Gastroesophageal sphincter (tissue), 3 donors: ENCODE data around the gene SKP2.

Experiments
- EP300 ChIP-seq: sonication (generic); formaldehyde crosslinking; IDR thresholded peaks from one replicate; pipeline ENCODE4 v1.6.1; 2017; ENCODE audit warnings: antibody characterized with exemption, mild to moderate bottlenecking
- POLR2A ChIP-seq, 2 donors: fragments of 450-650 bp; IDR thresholded peaks; one replicate each; pipeline ENCODE4 v1.6.1; 2017; ENCODE audit warnings: antibody characterized with exemption in 2 of 2, mild to moderate bottlenecking in 2 of 2, moderate library complexity in 1 of 2
- POLR2AphosphoS5 ChIP-seq: sonication (generic); formaldehyde crosslinking; IDR thresholded peaks from one replicate; pipeline ENCODE4 v1.6.1; 2017; ENCODE audit warnings: antibody characterized with exemption
- TF ChIP-seq, protein P1 (sequence below), 4 experiments: fragments of 200-600 bp in 2 of 4; fragments of 450-650 bp in 2 of 4; sonication (generic) in 1 of 4; IDR thresholded peaks; one replicate each; pipeline ENCODE4 v1.5.1; 2017 to 2019; ENCODE audit warnings: antibody characterized with exemption in 4 of 4, mild to moderate bottlenecking in 2 of 4, moderate library complexity in 2 of 4

DNA sequence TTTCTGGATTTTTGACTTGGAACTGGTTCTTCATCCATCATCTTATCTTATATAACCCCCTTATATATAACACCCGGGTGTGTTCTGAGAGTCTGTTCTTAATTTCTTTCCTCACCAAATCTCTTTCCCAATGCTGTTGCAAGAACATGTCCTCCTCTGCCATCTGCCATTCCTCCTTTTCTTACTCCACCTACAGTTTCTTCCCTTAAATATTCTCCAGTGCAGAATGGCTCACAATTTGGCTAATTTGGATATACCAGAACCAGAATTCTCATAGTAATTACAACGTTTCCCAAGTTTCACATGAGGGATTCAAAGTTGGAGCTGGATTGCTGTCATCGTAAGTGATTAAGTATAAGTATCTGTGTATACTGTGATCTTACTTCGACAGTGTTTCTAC is 28.0 kb downstream of the SKP2 start:
- TF ChIP-seq, protein P1, sequence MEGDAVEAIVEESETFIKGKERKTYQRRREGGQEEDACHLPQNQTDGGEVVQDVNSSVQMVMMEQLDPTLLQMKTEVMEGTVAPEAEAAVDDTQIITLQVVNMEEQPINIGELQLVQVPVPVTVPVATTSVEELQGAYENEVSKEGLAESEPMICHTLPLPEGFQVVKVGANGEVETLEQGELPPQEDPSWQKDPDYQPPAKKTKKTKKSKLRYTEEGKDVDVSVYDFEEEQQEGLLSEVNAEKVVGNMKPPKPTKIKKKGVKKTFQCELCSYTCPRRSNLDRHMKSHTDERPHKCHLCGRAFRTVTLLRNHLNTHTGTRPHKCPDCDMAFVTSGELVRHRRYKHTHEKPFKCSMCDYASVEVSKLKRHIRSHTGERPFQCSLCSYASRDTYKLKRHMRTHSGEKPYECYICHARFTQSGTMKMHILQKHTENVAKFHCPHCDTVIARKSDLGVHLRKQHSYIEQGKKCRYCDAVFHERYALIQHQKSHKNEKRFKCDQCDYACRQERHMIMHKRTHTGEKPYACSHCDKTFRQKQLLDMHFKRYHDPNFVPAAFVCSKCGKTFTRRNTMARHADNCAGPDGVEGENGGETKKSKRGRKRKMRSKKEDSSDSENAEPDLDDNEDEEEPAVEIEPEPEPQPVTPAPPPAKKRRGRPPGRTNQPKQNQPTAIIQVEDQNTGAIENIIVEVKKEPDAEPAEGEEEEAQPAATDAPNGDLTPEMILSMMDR (IDR thresholded peaks at IDR 0.05), result no peak
- TF ChIP-seq EP300 (no peak), POLR2A (IDR thresholded peaks at IDR 0.05) (no peak), POLR2AphosphoS5 (no peak)
